Spleen (tissue), 11 donors: Measurements from ENCODE around the gene RAD51B. TPM values are rescaled to one million over a fixed set of nuclear protein-coding genes. Genes with fewer than 3 reads are reported as not detected.

Experiments used
- DNase-seq: peaks from one replicate; pipeline ENCODE4 v3.0.0-alpha.2; 2020
- H3K27ac ChIP-seq, 8 donors: fragments of 200-600 bp; sonication (generic) in 7 of 8; 1 replicate in 4 of 8; 2 replicates in 4 of 8; pipeline versions ENCODE4 v1.5.0 to v1.8.0; 2016 to 2021; ENCODE audit warnings: inconsistent platforms in 4 of 8, mild to moderate bottlenecking in 4 of 8, moderate library complexity in 1 of 8
- H3K27me3 ChIP-seq, 7 donors: fragments of 200-600 bp; sonication (generic) in 6 of 7; replicated peaks in 1 of 7; 1 replicate in 4 of 7; 2 replicates in 3 of 7; pipeline versions ENCODE4 v1.5.0 to v1.8.0; 2016 to 2021; ENCODE audit warnings: inconsistent platforms in 3 of 7, mild to moderate bottlenecking in 1 of 7
- H3K36me3 ChIP-seq, 6 donors: fragments of 200-600 bp; sonication (generic) in 5 of 6; 1 replicate in 4 of 6; 2 replicates in 2 of 6; pipeline versions ENCODE4 v1.5.0 to v1.8.0; 2016 to 2021; ENCODE audit warnings: inconsistent platforms in 2 of 6
- H3K4me1 ChIP-seq, 6 donors: fragments of 200-600 bp; sonication (generic) in 5 of 6; 1 replicate in 3 of 6; 2 replicates in 3 of 6; pipeline versions ENCODE4 v1.5.0 to v1.8.0; 2016 to 2021; ENCODE audit warnings: inconsistent platforms in 3 of 6
- H3K4me3 ChIP-seq, 8 donors: fragments of 200-600 bp; sonication (generic) in 7 of 8; 1 replicate in 4 of 8; 2 replicates in 4 of 8; pipeline versions ENCODE4 v1.5.0 to v1.8.0; 2016 to 2021; ENCODE audit warnings: inconsistent platforms in 4 of 8, mild to moderate bottlenecking in 4 of 8, moderate library complexity in 2 of 8
- H3K9me3 ChIP-seq, 8 donors: fragments of 200-600 bp; sonication (generic) in 7 of 8; 1 replicate in 4 of 8; 2 replicates in 4 of 8; pipeline versions ENCODE4 v1.5.0 to v1.8.0; 2016 to 2021; ENCODE audit warnings: inconsistent platforms in 4 of 8
- CTCF ChIP-seq, 11 experiments: fragments of 200-600 bp in 7 of 11; fragments of 450-650 bp in 4 of 11; sonication (generic) in 4 of 11; IDR thresholded peaks in 8 of 11; conservative IDR thresholded peaks in 3 of 11; 1 replicate in 7 of 11; 2 replicates in 4 of 11; pipeline versions ENCODE4 v1.4.0 to v1.8.0; 2016 to 2021; ENCODE audit warnings: antibody characterized with exemption in 11 of 11, inconsistent platforms in 4 of 11, mild to moderate bottlenecking in 1 of 11
- POLR2A ChIP-seq, 3 donors: fragments of 450-650 bp; IDR thresholded peaks; one replicate each; pipeline ENCODE4 v1.5.1; 2017; ENCODE audit warnings: antibody characterized with exemption in 3 of 3, mild to moderate bottlenecking in 1 of 3
- POLR2AphosphoS5 ChIP-seq, 3 donors: sonication (generic); formaldehyde crosslinking; IDR thresholded peaks; one replicate each; pipeline ENCODE4 v1.5.1; 2017; ENCODE audit warnings: antibody characterized with exemption in 3 of 3
- WGBS, 5 donors: extraction: QIAGEN DNeasy Blood & Tissue Kit in 3 of 5; methylation state at CpG; one replicate each; pipeline versions ENCODE4 v1.1.5 to v1.1.7; 2013 to 2018; 5-methylcytosine and 5-hydroxymethylcytosine counted together
- intact Hi-C: fragments of 100-400 bp; cut with DNase I; formaldehyde crosslinking; loops from one replicate; pipeline ENCODE4 v1.15.0; 2023; ENCODE audit warnings: low total_unique reads
- polyA plus RNA-seq, 3 donors: library from polyadenylated mRNA; stranded (reverse); fragments of 200-250 nt; gene quantifications; one replicate each; pipeline ENCODE4 v1.2.1, GENCODE V29; 2013
- total RNA-seq, 7 donors: library from RNA; depleted of rRNA in 3 of 7; stranded (reverse); fragments of >200 nt in 3 of 7; fragmentation: NEBNext Ultra II Directional in 4 of 7; extraction: Animal tissue kit (Norgen Biotek cat#: 25700) in 4 of 7; gene quantifications; one replicate each; pipeline versions ENCODE4 v1.1.0 to v1.2.1, GENCODE V29; 2016 to 2021
- donor health status: healthy with polysubstance abuse.
- donor health status: DM: no; HTN: no; CAD: no; lungs with moderate emphysema.
- donor health status: DM: no; HTN: no; CAD: no.
- donor health status: Bipolar disorder and iron deficiency.
- donor health status: healthy.
- donor health status: DM: no; HTN: no; CAD: no.
- donor health status: DM: yes; HTN: yes; CAD: no.

Gene RAD51B
- total and polyA plus RNA-seq, 10 donors, result 4.2 to 43.7 (median 29.8) TPM

- WGBS, 5 donors, result 82 to 93% (median 89%) methylated on average over 7 of the region's 7 CpGs
- H3K4me1 ChIP-seq, result peaks cover 13 to 68% (median 46%) of the 10 kb centered on the region in 6 donors
- intact Hi-C loops, result no loop called here
Measured at GRCh38 chr14:68393259-68393658, 573.7 kb downstream of the RAD51B start.

GRCh38 chr14:68394118-68394763, 574.7 kb downstream of the RAD51B start:
- no peak for TF ChIP-seq POLR2AphosphoS5 (IDR thresholded peaks at IDR 0.05)
- TF ChIP-seq POLR2A (IDR thresholded peaks at IDR 0.05), result no peak
- no peak for TF ChIP-seq CTCF (IDR thresholded peaks at IDR 0.05 in 8 of 11, conservative IDR thresholded peaks at IDR 0.05 in 3 of 11)
- WGBS, 5 donors, result 79 to 94% (median 88%) methylated on average over 5 to 6 of the region's 6 CpGs
- Histone ChIP-seq H3K4me3 (no peak overlapping the region), H3K27me3 (no peaks in the 10 kb centered on the region), H3K9me3 (no peaks in the 10 kb centered on the region), H3K36me3 (no peaks in the 10 kb centered on the region), H3K4me1 (peaks cover 13 to 78% (median 52%) of the 10 kb centered on the region in 6 donors), H3K27ac (peak overlapping the region in 5 of 8 donors; percentile 44 to 82 (median 67))
- no peak for DNase-seq
- intact Hi-C loops, result no loop called here

More at GRCh38 chr14:68393259-68393658, 573.7 kb downstream of the RAD51B start:
- no peak for DNase-seq
- Histone ChIP-seq H3K36me3 (no peaks in the 10 kb centered on the region), H3K9me3 (no peaks in the 10 kb centered on the region), H3K27me3 (no peaks in the 10 kb centered on the region), H3K4me3 (no peak overlapping the region), H3K27ac (peak overlapping the region in 6 of 8 donors; percentile 16 to 82 (median 58))
- TF ChIP-seq POLR2A (IDR thresholded peaks at IDR 0.05) (no peak), CTCF (IDR thresholded peaks at IDR 0.05 in 8 of 11, conservative IDR thresholded peaks at IDR 0.05 in 3 of 11) (no peak), POLR2AphosphoS5 (IDR thresholded peaks at IDR 0.05) (no peak)

- TF ChIP-seq POLR2A (IDR thresholded peaks at IDR 0.05), result no peak
- TF ChIP-seq CTCF (IDR thresholded peaks at IDR 0.05 in 8 of 11, conservative IDR thresholded peaks at IDR 0.05 in 3 of 11), result no peak
- no peak for TF ChIP-seq POLR2AphosphoS5 (IDR thresholded peaks at IDR 0.05)
- intact Hi-C loops, result no loop called here
- DNase-seq, result peak; percentile 69
Measured at GRCh38 chr14:68394764-68395143, 575.2 kb downstream of the RAD51B start.

GRCh38 chr14:68395604-68396003, 576.0 kb downstream of the RAD51B start:
- H3K4me3 ChIP-seq, result no peak overlapping the region
- H3K27ac ChIP-seq, result peak overlapping the region in 4 of 8 donors; percentile 67 to 82 (median 78)
- no peaks in the 10 kb centered on the region for H3K27me3 ChIP-seq
- TF ChIP-seq CTCF (IDR thresholded peaks at IDR 0.05 in 8 of 11, conservative IDR thresholded peaks at IDR 0.05 in 3 of 11) (no peak), POLR2A (IDR thresholded peaks at IDR 0.05) (no peak), POLR2AphosphoS5 (IDR thresholded peaks at IDR 0.05) (no peak)
- H3K9me3 ChIP-seq, result no peaks in the 10 kb centered on the region
- DNase-seq, result no peak
- intact Hi-C loops, result no loop called here
- no peaks in the 10 kb centered on the region for H3K36me3 ChIP-seq
- H3K4me1 ChIP-seq, result peaks cover 26 to 92% (median 66%) of the 10 kb centered on the region in 6 donors
- WGBS, 5 donors, result 77 to 87% (median 82%) methylated on average over 4 of the region's 4 CpGs

More at GRCh38 chr14:68394764-68395143, 575.2 kb downstream of the RAD51B start:
- H3K4me1 ChIP-seq, result peaks cover 17 to 83% (median 57%) of the 10 kb centered on the region in 6 donors
- no peaks in the 10 kb centered on the region for H3K27me3 ChIP-seq
- no peaks in the 10 kb centered on the region for H3K9me3 ChIP-seq
- 86 to 95% (median 90%) methylated on average over 11 of the region's 11 CpGs for WGBS, 5 donors
- no peaks in the 10 kb centered on the region for H3K36me3 ChIP-seq
- H3K4me3 ChIP-seq, result no peak overlapping the region
- peak overlapping the region in 4 of 8 donors; percentile 50 to 82 (median 73) for H3K27ac ChIP-seq
